Keratinocyte (primary cell): Measurements from ENCODE around the gene MAZ.

Experiments used
- EZH2 ChIP-seq: IDR thresholded peaks from one replicate; pipeline ENCODE4 v1.6.1; 2012; ENCODE audit warnings: inconsistent platforms, mild to moderate bottlenecking, low read length, moderate library complexity
- TF ChIP-seq, protein P1 (sequence below), 3 experiments: IDR thresholded peaks in 1 of 3; conservative IDR thresholded peaks in 1 of 3; optimal IDR thresholded peaks in 1 of 3; 2 replicates in 2 of 3; 3 replicates in 1 of 3; pipeline versions ENCODE3 to v1.5.1; 2011; ENCODE audit warnings: low read length in 3 of 3, mild to moderate bottlenecking in 3 of 3, moderate library complexity in 2 of 3, control low read depth in 1 of 3, inconsistent platforms in 1 of 3; ENCODE audit not compliant: insufficient read depth in 2 of 3; ENCODE audit errors: extremely low read depth in 1 of 3

DNA sequence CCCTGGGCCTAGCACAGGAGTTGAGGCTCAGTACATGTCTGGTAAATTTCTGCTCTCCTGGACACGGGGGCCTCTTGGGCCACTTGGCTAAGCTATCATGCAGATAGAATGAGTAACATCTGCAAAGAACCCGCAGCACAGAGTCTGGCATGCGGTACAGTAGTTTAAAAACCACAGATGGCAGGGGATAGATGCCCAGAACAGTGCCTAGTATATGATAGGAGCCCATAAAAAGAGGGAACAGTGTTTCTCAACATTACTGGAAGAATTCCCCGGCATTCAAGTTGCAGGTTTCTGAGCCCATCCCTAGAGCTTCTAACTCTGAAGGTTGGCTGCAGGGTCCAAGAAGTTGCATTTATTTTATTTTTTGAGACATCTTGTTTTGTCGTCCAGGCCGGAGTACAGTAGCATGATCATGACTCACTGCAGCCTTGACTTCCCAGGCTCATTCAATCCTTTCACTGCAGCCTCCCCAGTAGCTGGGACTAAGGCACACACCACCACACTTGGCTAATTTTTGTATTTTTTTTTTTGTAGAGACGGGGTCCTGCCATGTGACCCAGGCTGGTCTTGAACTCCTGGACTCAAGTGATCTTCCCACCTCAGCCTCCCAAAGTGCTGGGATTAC is 50.9 kb downstream of the MAZ start:
- TF ChIP-seq, protein P1, sequence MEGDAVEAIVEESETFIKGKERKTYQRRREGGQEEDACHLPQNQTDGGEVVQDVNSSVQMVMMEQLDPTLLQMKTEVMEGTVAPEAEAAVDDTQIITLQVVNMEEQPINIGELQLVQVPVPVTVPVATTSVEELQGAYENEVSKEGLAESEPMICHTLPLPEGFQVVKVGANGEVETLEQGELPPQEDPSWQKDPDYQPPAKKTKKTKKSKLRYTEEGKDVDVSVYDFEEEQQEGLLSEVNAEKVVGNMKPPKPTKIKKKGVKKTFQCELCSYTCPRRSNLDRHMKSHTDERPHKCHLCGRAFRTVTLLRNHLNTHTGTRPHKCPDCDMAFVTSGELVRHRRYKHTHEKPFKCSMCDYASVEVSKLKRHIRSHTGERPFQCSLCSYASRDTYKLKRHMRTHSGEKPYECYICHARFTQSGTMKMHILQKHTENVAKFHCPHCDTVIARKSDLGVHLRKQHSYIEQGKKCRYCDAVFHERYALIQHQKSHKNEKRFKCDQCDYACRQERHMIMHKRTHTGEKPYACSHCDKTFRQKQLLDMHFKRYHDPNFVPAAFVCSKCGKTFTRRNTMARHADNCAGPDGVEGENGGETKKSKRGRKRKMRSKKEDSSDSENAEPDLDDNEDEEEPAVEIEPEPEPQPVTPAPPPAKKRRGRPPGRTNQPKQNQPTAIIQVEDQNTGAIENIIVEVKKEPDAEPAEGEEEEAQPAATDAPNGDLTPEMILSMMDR (optimal IDR thresholded peaks at IDR 0.05 in 1 of 3, IDR thresholded peaks at IDR 0.05 in 1 of 3, conservative IDR thresholded peaks at IDR 0.05 in 1 of 3; ENCODE audit: extremely low read depth in 1 of 3, insufficient read depth in 2 of 3, low read length in 3 of 3), result no peak
- no peak for TF ChIP-seq EZH2
